HCT116 (cell line): ENCODE measurements around the gene MEGF8. TPM values are rescaled to one million over a fixed set of nuclear protein-coding genes. Genes with fewer than 3 reads are reported as not detected.

Experiments
- ATAC-seq: fragments of 200-7000 bp; cut with Tn5 transposase; 2 replicates; pipeline ENCODE4 v1.9.1; 2020; ENCODE audit warnings: mild to moderate bottlenecking, moderate library complexity
- BruUV-seq: library from RNA; stranded (reverse); fragments of 400-500 nt; replicated peaks from 2 replicates; lab custom pipeline; 2021; lab: Mats Ljungman, UMichigan
- CTCF ChIA-PET: fragments of 300-600 bp; sonication (Branson Sonifier 250); formaldehyde crosslinking; loops from one replicate; lab custom pipeline; 2021; ENCODE audit warnings: antibody characterized with exemption; lab: Charles Lee
- POLR2A ChIA-PET: fragments of 300-600, 350-600 bp; sonication (Branson Sonifier 250); formaldehyde crosslinking; loops from one replicate; lab custom pipeline; 2021; ENCODE audit warnings: antibody characterized with exemption; lab: Charles Lee
- RAD21 ChIA-PET, 2 experiments: fragments of 300-600 bp; sonication (Branson Sonifier 250); formaldehyde crosslinking; loops; one replicate each; lab custom pipeline; 2023; ENCODE audit warnings: low total read pairs in 2 of 2; ENCODE audit not compliant: uncharacterized antibody in 2 of 2, unreplicated experiment in 2 of 2, low non-redundant PET in 1 of 2; lab: Charles Lee
- DNase-seq: peaks from one replicate; pipeline ENCODE4 v3.0.0-alpha.2; 2010; ENCODE audit warnings: low read depth, low spot score
- H2AFZ ChIP-seq: fragments of 200-600 bp; shearing (Covaris generic), sonication (generic); 2 replicates; pipeline ENCODE4 v1.6.1; 2017; ENCODE audit warnings: low read depth, mixed run types, mixed read lengths, antibody characterized with exemption, low read length; ENCODE audit not compliant: poor library complexity, severe bottlenecking
- H3K27ac ChIP-seq: 2 replicates; pipeline ENCODE4 v1.5.1; 2012; ENCODE audit warnings: low read depth, low read length
- H3K27me3 ChIP-seq: fragments of 200-600 bp; sonication (generic); 2 replicates; pipeline ENCODE4 v1.6.1; 2016; ENCODE audit warnings: mixed run types, low read length, mixed read lengths; ENCODE audit not compliant: insufficient read depth
- H3K36me3 ChIP-seq, 2 experiments: fragments of 200-500 bp in 1 of 2; fragments of 200-600 bp in 1 of 2; sonication (Bioruptor generic) in 1 of 2; sonication (generic) in 1 of 2; 2 replicates each; pipeline versions ENCODE4 v1.5.1 to v1.6.1; 2014 to 2016; ENCODE audit warnings: low read length in 2 of 2, inconsistent platforms in 1 of 2, mixed read lengths in 1 of 2, mixed run types in 1 of 2; ENCODE audit not compliant: insufficient read depth in 2 of 2, control insufficient read depth in 1 of 2
- H3K4me1 ChIP-seq, 2 experiments: fragments of 200-600 bp in 1 of 2; sonication (generic) in 1 of 2; 2 replicates each; pipeline versions ENCODE4 v1.5.1 to v1.6.1; 2012 to 2017; ENCODE audit warnings: low read length in 2 of 2, inconsistent platforms in 1 of 2, mild to moderate bottlenecking in 1 of 2, mixed read lengths in 1 of 2, mixed run types in 1 of 2, moderate library complexity in 1 of 2; ENCODE audit not compliant: insufficient read depth in 2 of 2, control insufficient read depth in 1 of 2
- H3K4me2 ChIP-seq: fragments of 200-600 bp; sonication (generic); 2 replicates; pipeline ENCODE4 v1.6.1; 2017; ENCODE audit warnings: mixed run types, low read length, mixed read lengths
- H3K4me3 ChIP-seq, 2 experiments: fragments of 200-600 bp in 1 of 2; sonication (generic) in 1 of 2; replicated peaks in 1 of 2; 2 replicates each; pipeline ENCODE4 v1.5.1; 2011 to 2016; ENCODE audit warnings: low read length in 2 of 2, control low read depth in 1 of 2, low read depth in 1 of 2, mild to moderate bottlenecking in 1 of 2, mixed read lengths in 1 of 2, mixed run types in 1 of 2
- H3K79me2 ChIP-seq: fragments of 200-600 bp; sonication (generic); 2 replicates; pipeline ENCODE4 v1.6.1; 2017; ENCODE audit warnings: mild to moderate bottlenecking, mixed run types, low read length, moderate library complexity, mixed read lengths; ENCODE audit not compliant: insufficient read depth
- H3K9ac ChIP-seq: fragments of 200-600 bp; sonication (generic); 2 replicates; pipeline ENCODE4 v1.6.1; 2016; ENCODE audit warnings: low read length, mixed read lengths
- H3K9me2 ChIP-seq: fragments of 200-600 bp; sonication (generic), shearing (Covaris generic); 2 replicates; pipeline ENCODE4 v1.6.1; 2017; ENCODE audit warnings: mixed run types, mild to moderate bottlenecking, moderate library complexity; ENCODE audit not compliant: insufficient read depth
- H3K9me3 ChIP-seq, 2 experiments: fragments of 200-500 bp in 1 of 2; fragments of 200-600 bp in 1 of 2; sonication (Bioruptor generic) in 1 of 2; sonication (generic) in 1 of 2; 2 replicates each; pipeline ENCODE4 v1.6.1; 2014 to 2017; ENCODE audit warnings: low read length in 2 of 2, mixed read lengths in 2 of 2, inconsistent platforms in 1 of 2, low read depth in 1 of 2, mild to moderate bottlenecking in 1 of 2, mixed run types in 1 of 2, moderate library complexity in 1 of 2; ENCODE audit not compliant: control insufficient read depth in 1 of 2, insufficient read depth in 1 of 2
- H4K20me1 ChIP-seq: fragments of 200-600 bp; sonication (generic), shearing (Covaris generic); 2 replicates; pipeline ENCODE4 v1.6.1; 2017; ENCODE audit warnings: mixed run types, mild to moderate bottlenecking, moderate library complexity; ENCODE audit not compliant: insufficient read depth
- CBX3 ChIP-seq: IDR thresholded peaks from 2 replicates; pipeline ENCODE4 v1.6.1; 2012; ENCODE audit warnings: low read depth
- ELF1 ChIP-seq: IDR thresholded peaks from 2 replicates; pipeline ENCODE4 v1.6.1; 2012; ENCODE audit warnings: low read depth, borderline replicate concordance
- EZH2 ChIP-seq: fragments of 200-600 bp; sonication (generic); IDR thresholded peaks from 2 replicates; pipeline ENCODE4 v1.6.1; 2017; ENCODE audit warnings: antibody characterized with exemption, mixed run types
- POLR2AphosphoS5 ChIP-seq: IDR thresholded peaks from 2 replicates; pipeline ENCODE4 v1.6.1; 2011; ENCODE audit warnings: mild to moderate bottlenecking, low read depth, low read length, moderate library complexity
- intact Hi-C: fragments of 100-400 bp; cut with micrococcal nuclease; formaldehyde crosslinking; loops from 2 replicates; pipeline ENCODE4 v1.10.0; 2022
- total RNA-seq: library from RNA; stranded (reverse); gene quantifications from one replicate; pipeline ENCODE4 v1.2.1, GENCODE V29; 2021; ENCODE audit not compliant: unreplicated experiment
- TF ChIP-seq, protein P1 (sequence below), 3 experiments: fragments of 200-600 bp in 1 of 3; sonication (generic) in 1 of 3; IDR thresholded peaks in 2 of 3; conservative IDR thresholded peaks in 1 of 3; 2 replicates each; pipeline ENCODE4 v1.5.1; 2012 to 2017; ENCODE audit warnings: low read depth in 2 of 3, low read length in 2 of 3, antibody characterized with exemption in 1 of 3, borderline replicate concordance in 1 of 3, control low read depth in 1 of 3, mild to moderate bottlenecking in 1 of 3, mixed read lengths in 1 of 3, mixed run types in 1 of 3, moderate library complexity in 1 of 3; ENCODE audit not compliant: insufficient read depth in 1 of 3
- TF ChIP-seq, protein P2 (sequence below): IDR thresholded peaks from 2 replicates; pipeline ENCODE4 v1.6.1; 2012

MEGF8 gene
- total RNA-seq, 1 experiment from 2014 or later, result 24.0 TPM

DNA sequence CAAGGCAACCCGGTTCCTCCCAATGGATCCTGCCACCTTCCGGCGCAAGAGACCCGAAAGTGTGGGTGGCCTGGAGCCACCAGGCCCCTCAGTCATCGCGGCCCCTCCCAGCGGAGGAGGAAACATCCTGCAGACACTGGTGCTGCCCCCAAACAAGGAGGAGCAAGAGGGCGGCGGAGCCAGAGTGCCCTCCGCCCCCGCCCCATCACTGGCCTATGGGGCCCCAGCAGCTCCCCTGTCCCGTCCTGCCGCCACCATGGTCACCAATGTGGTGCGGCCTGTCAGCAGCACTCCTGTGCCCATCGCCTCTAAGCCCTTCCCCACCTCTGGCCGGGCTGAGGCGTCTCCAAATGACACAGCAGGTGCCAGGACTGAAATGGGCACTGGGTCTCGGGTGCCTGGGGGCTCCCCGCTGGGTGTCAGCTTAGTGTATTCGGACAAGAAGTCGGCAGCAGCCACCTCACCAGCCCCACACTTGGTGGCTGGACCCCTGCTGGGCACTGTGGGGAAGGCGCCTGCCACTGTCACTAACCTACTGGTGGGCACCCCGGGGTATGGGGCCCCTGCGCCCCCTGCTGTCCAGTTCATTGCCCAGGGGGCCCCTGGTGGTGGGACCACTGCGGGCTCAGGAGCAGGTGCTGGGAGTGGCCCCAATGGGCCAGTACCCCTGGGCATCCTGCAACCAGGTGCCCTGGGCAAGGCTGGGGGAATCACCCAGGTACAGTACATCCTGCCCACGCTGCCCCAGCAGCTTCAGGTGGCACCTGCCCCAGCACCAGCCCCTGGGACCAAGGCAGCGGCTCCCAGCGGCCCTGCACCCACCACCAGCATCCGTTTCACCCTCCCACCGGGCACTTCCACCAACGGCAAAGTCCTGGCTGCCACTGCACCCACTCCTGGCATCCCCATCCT, 34.7 kb upstream of the MEGF8 start:
- peak overlapping the region; percentile 35; the same call in 1 of the 2 replicates for H3K27ac ChIP-seq
- intact Hi-C loops, result no loop called here
- BruUV-seq, result no TSS peak
- ATAC-seq (peak; percentile 79), DNase-seq (no peak)
- TF ChIP-seq POLR2AphosphoS5, result no peak; the same call in 1 of the 2 replicates
- TF ChIP-seq, protein P1, sequence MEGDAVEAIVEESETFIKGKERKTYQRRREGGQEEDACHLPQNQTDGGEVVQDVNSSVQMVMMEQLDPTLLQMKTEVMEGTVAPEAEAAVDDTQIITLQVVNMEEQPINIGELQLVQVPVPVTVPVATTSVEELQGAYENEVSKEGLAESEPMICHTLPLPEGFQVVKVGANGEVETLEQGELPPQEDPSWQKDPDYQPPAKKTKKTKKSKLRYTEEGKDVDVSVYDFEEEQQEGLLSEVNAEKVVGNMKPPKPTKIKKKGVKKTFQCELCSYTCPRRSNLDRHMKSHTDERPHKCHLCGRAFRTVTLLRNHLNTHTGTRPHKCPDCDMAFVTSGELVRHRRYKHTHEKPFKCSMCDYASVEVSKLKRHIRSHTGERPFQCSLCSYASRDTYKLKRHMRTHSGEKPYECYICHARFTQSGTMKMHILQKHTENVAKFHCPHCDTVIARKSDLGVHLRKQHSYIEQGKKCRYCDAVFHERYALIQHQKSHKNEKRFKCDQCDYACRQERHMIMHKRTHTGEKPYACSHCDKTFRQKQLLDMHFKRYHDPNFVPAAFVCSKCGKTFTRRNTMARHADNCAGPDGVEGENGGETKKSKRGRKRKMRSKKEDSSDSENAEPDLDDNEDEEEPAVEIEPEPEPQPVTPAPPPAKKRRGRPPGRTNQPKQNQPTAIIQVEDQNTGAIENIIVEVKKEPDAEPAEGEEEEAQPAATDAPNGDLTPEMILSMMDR (IDR thresholded peaks at IDR 0.05 in 2 of 3, conservative IDR thresholded peaks at IDR 0.05 in 1 of 3; ENCODE audit: borderline replicate concordance in 1 of 3, insufficient read depth in 1 of 3, low read depth in 2 of 3, low read length in 2 of 3), result peak; percentile 78 to 91 (median 86)
- H3K27me3 ChIP-seq, result no peaks in the 10 kb centered on the region
- CTCF ChIA-PET, result interaction anchor here (4.2 kb wide), 1 partner anchor 45 kb away, joined by 17 read pairs; no protein-coding TSS in a partner anchor
- RAD21 ChIA-PET, result no interaction called here
- H3K9ac ChIP-seq, result no peak overlapping the region
- H3K9me2 ChIP-seq, result no peaks in the 10 kb centered on the region
- no peak overlapping the region; the same call in 1 of the 2 replicates for H3K4me2 ChIP-seq
- H3K4me1 ChIP-seq, result peaks cover 6 to 27% of the 10 kb centered on the region in 2 experiments; a peak in 3 of 4 replicates
- H2AFZ ChIP-seq, result no peak overlapping the region
- POLR2A ChIA-PET, result no interaction called here
- peaks cover 5% of the 10 kb centered on the region; the same call in 1 of the 2 replicates for H3K79me2 ChIP-seq
- H3K36me3 ChIP-seq, result peaks cover 18 to 21% of the 10 kb centered on the region in 2 experiments
- no peaks in the 10 kb centered on the region for H3K9me3 ChIP-seq
- H3K4me3 ChIP-seq, result no peak overlapping the region
- H4K20me1 ChIP-seq, result no peaks in the 10 kb centered on the region

DNA sequence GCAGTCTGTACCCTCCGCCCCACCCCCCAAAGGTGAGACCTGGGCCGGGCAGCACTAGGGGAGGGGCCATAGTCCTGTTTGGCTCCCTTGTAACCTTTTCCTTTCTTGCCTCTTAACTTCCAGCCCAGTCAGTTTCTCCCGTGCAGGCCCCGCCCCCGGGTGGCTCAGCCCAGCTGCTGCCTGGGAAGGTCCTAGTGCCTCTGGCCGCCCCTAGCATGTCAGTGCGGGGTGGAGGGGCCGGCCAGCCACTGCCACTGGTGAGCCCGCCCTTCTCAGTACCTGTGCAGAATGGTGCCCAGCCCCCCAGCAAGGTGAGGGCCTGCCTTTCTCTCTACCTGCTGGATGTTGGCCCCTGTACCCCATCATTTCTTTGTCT, 34.0 kb upstream of the MEGF8 start:
- CTCF ChIA-PET, result interaction anchor here (4.2 kb wide), 1 partner anchor 46 kb away, joined by 17 read pairs; no protein-coding TSS in a partner anchor
- DNase-seq, result no peak
- peak; percentile 25 for ATAC-seq
- peaks cover under 1% of the 10 kb centered on the region; the same call in 1 of the 2 replicates for H3K79me2 ChIP-seq
- H2AFZ ChIP-seq, result no peak overlapping the region
- no peaks in the 10 kb centered on the region for H4K20me1 ChIP-seq
- H3K27ac ChIP-seq, result peak overlapping the region; percentile 35; the same call in 1 of the 2 replicates
- BruUV-seq, result no TSS peak
- intact Hi-C loops, result no loop called here
- POLR2A ChIA-PET, result no interaction called here
- no peak overlapping the region for H3K4me3 ChIP-seq
- H3K9me3 ChIP-seq, result no peaks in the 10 kb centered on the region
- peaks cover 18 to 21% of the 10 kb centered on the region in 2 experiments for H3K36me3 ChIP-seq
- no peaks in the 10 kb centered on the region for H3K9me2 ChIP-seq
- RAD21 ChIA-PET, result no interaction called here
- no peak for TF ChIP-seq EZH2
- no peak for TF ChIP-seq CBX3
- TF ChIP-seq, protein P2, sequence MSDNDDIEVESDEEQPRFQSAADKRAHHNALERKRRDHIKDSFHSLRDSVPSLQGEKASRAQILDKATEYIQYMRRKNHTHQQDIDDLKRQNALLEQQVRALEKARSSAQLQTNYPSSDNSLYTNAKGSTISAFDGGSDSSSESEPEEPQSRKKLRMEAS, result no peak
- TF ChIP-seq ELF1, result no peak
- peaks cover 9 to 26% of the 10 kb centered on the region in 2 experiments; a peak in 3 of 4 replicates for H3K4me1 ChIP-seq
- no peak overlapping the region; the same call in 1 of the 2 replicates for H3K4me2 ChIP-seq
- H3K9ac ChIP-seq, result no peak overlapping the region
- H3K27me3 ChIP-seq, result no peaks in the 10 kb centered on the region
